GM21825 (cell line): ENCODE data around the gene TRIM28.
"Not testable (repeated sequence)": the region's sequence is repeated elsewhere in the genome, so short reads cannot be mapped to it uniquely, and the experiment has no call there.

Experiments used
- ATAC-seq: cut with Tn5 transposase; IDR thresholded peaks from one replicate; pipeline ENCODE4 v1.9.1; 2021; ENCODE audit warnings: mild to moderate bottlenecking, moderate library complexity; ENCODE audit not compliant: unreplicated experiment

Gene TRIM28

DNA sequence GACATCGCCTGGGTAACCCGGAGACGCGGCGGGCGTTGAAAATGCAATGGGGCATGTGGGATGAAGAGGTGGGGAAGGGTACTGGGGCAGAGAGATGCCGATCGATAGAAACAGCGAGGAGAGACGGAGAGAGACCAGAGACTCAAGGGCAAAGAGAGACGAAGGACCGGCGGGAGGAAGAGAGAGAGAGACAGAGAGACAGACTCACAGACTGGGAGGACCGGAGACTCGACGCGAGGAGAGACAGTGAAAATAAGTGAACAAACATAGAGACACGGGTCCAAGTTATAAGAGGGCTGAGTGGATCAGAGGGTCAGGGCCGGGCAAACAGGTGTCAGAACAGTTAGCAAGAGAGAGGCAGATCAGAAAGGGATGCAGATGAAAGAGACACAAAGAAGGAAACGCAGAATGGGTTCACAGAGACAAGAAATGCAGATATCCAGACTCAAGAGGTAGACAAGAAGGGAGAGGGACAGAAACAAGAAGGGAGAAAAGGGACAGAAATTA, 29.8 kb downstream of the TRIM28 start:
- no peak for ATAC-seq

- ATAC-seq: peak; percentile 36
Measured at GRCh38 chr19:58575183-58576041, 31.5 kb downstream of the TRIM28 start.

- ATAC-seq: not testable (repeated sequence)
Measured at GRCh38 chr19:58577581-58577980, 33.7 kb downstream of the TRIM28 start.

GRCh38 chr19:58578012-58578925, 34.4 kb downstream of the TRIM28 start:
- no peak for ATAC-seq

- no peak for ATAC-seq
Measured at GRCh38 chr19:58579473-58580142, 35.7 kb downstream of the TRIM28 start.

DNA sequence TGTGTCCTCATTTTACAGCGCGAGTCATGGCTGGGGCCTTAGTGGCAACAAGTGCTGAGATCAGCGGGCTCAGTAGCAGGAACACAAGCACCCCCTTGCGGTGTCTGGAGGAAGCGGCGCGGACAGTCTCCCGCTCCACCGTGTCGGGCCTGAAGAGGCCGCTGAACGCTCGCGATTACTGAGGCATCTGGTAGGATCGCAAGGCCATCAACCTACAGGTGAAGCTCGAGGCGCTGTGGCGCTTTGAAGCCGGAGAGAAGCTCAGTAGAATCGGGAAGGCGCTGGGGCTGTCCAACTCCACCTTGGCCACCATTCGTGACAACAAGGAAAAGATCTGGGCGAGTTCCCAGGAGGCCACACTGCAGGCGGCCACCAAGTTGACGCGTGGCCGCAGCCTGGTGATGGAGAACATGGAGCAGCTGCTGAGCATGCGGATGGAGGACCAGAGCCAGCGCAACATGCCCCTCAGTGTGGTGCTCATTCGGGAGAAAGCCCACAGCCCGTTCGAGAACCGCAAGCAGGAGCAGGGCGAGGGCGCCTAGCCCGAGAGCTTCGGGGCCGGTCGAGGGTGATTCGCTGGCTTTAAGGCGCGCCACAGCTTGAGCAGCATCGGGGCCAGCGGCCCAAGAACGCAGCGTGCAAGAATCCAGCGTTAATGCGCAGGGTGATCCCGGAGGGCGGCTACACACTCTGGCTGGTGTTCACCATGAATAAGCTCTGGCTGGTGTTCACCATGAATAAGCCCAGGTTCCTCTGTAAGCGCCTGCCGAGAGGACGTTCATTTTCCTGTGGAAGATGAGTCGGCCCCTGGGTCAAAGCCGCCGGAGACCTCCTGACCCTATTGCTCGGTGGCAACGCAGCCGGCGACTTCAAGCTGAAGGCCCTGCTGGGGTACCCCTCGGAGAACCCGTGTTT, 37.6 kb downstream of the TRIM28 start:
- peak; percentile 60 for ATAC-seq

- ATAC-seq: no peak
Measured at GRCh38 chr19:58582985-58583384, 39.1 kb downstream of the TRIM28 start.

DNA sequence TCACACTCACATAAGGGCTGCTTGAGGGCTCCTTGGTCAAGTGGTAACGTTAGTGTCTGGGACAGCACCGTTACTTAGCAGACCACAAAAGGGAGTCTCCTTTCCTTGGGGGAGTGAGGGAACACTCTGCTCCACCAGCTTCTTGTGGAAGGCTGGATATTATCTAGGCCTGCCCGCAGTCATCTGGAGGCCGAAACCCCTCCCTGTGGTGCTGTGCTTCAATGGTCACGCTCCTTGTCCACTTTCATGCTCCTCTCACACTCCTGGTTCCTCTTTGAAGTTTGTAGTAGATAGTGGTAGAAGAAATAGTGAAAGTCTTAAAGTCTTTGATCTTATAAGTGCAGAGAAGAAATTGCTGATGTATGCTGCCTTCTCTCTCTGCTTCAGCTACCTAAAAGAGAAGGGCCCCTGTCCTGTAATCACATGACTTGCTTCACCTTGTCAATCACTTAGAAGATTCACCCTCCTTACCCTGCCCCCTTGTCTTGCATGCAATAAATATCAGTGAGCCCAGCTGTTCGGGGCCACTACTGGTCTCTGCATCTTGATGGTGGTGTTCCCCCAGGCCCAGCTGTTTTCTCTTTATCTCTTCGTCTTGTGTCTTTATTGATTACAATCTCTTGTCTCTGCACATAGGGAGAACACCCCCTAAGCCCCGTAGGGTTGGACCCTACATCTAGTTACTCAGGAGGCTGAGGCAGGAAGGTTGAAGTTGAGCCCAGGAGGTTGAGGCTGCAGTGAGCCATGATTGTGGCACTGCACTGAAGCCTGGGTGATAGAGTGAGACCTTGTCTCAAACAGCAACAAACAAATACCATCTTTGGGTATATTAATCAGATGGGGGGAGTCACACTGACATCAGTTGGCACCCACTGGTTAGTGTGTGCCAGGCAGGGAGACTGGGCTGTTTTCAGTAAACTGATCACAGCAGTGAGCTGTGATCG, 40.9 kb downstream of the TRIM28 start:
- no peak for ATAC-seq

GRCh38 chr19:58585442-58586132, 41.7 kb downstream of the TRIM28 start:
- no peak for ATAC-seq

DNA sequence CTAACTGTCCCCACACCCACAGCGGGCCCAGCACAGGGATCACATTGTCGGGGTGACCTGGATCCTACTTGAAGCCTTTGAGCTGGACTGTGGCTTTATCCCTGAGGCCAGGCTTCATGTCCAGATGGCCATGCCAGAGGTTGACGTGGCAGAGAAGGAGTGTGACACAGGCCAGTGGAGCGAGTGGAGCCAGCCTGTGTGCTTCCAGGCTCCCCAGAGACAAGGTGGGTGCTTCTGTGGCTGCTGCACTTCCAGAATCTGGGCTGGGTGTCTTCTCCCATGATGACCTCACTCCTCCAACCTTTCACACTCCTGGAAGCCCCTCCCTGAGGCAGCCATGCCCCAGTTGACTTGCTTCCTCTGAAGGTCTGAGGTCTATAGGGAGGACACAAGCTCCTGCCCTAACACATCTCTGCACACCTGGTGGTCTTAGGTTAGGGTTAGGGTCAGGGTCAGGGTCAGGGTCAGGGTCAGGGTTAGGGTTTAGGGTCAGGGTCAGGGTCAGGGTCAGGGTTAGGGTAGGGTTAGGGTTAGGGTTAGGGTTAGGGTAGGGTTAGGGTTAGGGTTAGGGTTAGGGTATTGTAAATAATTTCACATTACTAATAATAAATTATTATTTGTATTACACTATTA, 42.4 kb downstream of the TRIM28 start:
- ATAC-seq: no peak
